ENCODE data around the gene RGL3.

DNA sequence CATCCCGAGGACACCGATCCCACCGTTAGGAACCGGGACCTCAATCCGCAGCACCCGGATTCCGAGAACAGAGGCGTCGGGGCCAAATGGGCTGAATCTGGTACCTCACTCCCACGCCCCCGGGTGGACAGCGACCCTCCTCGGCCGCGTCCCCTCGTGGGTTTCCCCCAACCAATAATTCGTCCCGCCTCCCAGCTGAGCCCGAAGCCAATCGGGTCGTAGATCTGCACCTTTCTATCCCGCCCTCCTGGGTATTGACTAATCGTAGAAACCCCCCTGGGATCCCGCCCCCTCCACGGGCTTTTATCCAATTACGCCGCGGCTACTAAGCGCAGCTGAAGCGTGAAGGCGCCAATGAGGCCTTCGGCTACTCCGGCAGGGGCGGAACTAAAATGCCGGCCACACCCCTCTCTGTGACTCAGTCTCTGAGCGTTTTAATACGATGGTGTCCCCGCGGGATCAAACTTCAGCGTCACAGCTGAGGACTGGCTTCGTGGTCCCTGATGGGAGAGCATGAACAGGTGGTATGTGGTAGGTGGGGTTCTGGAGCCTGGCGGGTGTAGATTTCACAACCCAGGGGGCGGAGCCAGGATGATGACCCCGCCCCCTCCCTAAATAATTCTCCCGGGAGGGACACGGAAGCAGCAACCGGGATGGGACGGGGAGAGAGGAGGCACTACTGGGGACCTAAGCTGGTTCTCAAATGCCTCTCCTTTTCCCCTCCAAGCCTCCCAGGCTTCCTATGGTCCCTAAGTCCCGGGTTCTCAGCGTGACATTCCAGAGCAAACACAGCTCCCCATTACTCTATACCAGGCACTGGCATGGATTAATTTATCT is 72.8 kb downstream of the RGL3 start, which contains the start of the genes CCDC159 and TMEM205:
- TF ChIP-seq GATA3 (IDR thresholded peaks at IDR 0.05; ENCODE audit: low read depth, low read length) (no peak), GATA2 (IDR thresholded peaks at IDR 0.05; ENCODE audit: low read depth, low read length) (no peak)

Data from SH-SY5Y (cell line).